Uterus (tissue), 2 donors: Measurements from ENCODE around the gene ZNF280A.

Experiments
- CTCF ChIP-seq, 4 experiments: fragments of 200-600 bp in 2 of 4; fragments of 450-650 bp in 2 of 4; sonication (generic) in 2 of 4; IDR thresholded peaks; one replicate each; pipeline ENCODE4 v1.5.1; 2016 to 2019; ENCODE audit warnings: antibody characterized with exemption in 4 of 4, mild to moderate bottlenecking in 2 of 4, moderate library complexity in 1 of 4
- POLR2A ChIP-seq, 2 donors: fragments of 450-650 bp; IDR thresholded peaks; one replicate each; pipeline ENCODE4 v1.6.1; 2016; ENCODE audit warnings: antibody characterized with exemption in 2 of 2, mild to moderate bottlenecking in 1 of 2, moderate library complexity in 1 of 2

GRCh38 chr22:22527312-22527711, 7.2 kb upstream of the ZNF280A start:
- TF ChIP-seq CTCF (IDR thresholded peaks at IDR 0.05), result no peak
- TF ChIP-seq POLR2A (IDR thresholded peaks at IDR 0.05), result no peak
